GM21786 (cell line): ENCODE results near the gene ARHGEF19.
"Not testable (repeated sequence)": the region's sequence is repeated elsewhere in the genome, so short reads cannot be mapped to it uniquely, and the experiment has no call there.

Source experiments
- ATAC-seq: cut with Tn5 transposase; IDR thresholded peaks from one replicate; pipeline ENCODE4 v1.9.1; 2021; ENCODE audit not compliant: unreplicated experiment

Gene ARHGEF19

DNA sequence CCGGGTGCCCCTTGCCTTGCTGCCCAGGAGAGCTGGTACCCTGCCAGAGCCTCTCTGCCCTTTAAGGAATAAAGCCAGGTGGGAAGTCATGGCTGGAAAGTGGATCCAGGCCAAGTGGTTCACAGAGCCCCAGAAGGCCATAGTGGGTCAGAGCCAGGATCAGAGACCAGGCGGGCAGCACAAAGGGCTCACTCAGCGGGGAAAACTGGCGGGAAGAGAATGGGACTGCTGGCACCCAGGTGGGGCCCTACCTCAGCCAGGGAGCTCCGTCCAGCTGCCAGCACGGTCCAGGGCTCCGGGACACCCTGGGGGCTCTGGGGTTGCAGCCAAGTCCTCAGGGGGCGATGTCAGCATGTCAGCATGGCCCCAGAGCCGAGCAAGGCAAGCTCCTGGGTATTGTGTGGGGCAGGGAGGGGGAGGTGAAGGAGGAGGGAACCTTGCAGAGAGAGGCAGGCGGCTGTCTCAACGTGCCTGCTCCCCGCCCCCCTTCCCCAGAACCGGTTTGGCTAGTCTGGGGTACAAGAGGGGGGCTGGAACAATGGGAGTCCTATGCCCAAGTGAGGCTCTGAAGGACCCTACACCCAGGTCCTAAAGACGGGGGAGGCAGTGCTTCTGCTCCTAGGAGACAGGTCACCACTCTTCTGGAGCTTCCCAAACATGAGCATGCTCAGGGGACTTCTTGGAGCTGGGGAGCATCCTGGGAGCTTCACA lies at the start of gene ARHGEF19:
TSS of gene ARHGEF19 (minus strand) at position 402 of the 711 bp plus-strand sequence. CDS start 3,598 bp downstream, outside the sequence.
- no peak for ATAC-seq

DNA sequence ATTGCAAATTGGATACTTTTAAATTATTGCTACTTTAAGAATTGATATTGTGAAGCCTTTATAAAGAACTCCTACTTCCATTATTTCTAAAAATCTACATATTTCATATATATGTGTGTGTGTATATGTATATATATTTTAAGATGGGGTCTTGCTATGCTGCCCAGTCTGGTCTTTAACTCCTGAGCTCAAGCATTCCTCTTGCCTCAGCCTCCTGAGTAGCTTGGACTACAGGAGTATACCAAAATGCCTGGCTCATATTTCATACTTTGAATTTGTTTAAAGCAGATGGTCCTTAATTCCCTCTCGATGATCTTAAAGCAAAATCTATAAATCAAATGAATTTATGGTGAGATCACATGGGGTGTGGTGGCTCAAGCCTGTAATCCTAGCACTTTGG lies 49.6 kb upstream of the ARHGEF19 start:
- no peak for ATAC-seq

DNA sequence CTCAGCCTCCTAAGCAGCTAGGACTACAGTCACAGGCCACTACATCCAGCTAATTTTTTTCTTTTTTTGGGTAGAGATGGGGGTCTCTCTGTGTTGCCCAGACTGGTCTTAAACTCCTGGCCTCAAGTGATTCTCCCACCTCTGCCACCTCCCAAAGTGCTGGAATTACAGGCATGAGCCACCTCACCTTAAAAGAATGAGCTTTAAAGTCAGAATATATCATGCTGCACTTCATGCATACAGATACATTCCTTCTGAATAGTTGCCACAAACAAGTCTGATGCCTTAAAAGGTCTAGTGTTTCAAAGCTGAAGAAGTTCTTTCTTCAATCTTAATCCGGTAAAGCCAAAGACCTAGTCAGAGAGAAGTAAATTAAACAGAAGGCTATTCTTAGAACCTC lies 48.4 kb upstream of the ARHGEF19 start:
- no peak for ATAC-seq

DNA sequence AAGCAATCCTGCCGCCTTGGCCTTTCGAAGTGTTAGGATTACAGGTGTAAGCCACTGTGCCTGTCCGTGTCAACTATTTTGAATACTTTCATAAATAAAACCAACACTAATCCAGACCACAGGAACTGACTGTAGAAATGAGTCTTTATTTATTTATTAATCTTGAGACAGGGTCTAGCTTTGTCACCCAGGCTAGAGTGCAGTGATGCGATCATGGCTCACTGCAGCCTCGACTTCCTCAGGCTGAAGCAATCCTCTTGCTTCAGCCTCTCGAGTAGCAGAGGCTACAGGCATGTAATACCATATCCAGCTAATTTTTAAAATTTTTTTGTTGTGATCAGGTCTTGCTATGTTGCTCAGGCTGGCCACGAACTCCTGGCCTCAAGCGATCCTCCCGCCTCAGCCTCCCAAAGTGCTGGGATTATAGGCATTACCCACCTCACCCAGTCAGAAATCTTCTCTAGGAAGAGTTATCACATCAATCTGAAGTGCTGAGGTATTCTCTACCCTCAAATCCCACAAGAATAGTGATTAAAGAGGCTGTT lies 46.2 kb upstream of the ARHGEF19 start:
- ATAC-seq, result no peak

DNA sequence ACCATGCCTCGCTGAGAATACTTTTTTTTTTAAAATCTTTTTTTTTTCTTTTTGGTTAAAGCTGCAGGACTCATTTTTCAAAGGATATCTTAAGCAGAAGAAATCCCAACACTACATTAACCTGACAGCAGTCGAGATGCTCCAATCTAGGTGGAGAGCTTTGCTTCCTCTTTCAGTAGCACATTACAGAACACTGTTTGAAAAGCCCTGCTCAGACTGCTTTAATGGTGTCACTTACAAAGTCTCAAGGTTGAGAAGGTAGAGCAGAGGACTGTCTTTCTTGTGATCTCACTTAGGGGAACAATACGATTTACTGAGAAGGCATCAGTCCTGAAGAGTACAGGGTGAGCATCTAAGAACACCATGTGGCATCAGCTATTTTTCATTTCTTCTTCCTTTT lies 45.5 kb upstream of the ARHGEF19 start:
- no peak for ATAC-seq

DNA sequence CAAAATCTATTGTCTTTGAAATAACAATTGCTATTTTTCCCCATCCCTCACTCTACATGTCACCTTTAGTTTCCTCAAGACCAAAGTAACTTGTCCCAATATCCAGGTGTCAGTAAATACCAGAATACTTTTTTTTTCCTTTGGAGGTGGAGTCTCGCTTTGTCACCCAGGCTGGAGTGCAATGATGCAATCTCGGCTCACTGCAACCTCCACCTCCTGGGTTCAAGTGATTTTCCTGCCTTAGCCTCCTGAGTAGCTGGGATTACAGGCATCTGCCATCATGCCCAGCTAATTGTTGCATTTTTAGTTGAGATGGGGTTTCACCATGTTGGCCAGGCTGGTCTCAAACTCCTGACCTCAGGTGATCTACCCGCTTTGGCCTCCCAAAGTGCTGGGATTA lies 45.1 kb upstream of the ARHGEF19 start:
- ATAC-seq, result not testable (repeated sequence)

DNA sequence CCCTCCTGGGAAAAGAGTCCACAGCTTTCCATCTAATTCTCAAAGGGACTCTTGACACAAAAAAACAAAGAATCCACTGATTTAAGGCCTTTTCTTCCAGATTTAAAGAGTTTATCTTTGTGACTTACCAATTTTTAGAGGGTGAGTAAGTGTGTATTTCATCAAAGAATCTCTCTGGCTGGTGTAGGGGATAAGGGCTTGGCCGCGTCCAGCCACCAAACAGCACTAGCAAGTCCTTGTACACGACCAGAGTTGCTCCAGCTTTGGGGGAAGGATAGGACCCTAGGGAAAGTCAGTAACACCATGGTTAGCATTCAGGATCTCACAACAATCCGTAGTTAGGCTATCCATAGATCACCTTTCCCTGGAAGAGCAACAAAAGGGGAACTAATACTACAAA lies 44.0 kb upstream of the ARHGEF19 start:
- no peak for ATAC-seq

DNA sequence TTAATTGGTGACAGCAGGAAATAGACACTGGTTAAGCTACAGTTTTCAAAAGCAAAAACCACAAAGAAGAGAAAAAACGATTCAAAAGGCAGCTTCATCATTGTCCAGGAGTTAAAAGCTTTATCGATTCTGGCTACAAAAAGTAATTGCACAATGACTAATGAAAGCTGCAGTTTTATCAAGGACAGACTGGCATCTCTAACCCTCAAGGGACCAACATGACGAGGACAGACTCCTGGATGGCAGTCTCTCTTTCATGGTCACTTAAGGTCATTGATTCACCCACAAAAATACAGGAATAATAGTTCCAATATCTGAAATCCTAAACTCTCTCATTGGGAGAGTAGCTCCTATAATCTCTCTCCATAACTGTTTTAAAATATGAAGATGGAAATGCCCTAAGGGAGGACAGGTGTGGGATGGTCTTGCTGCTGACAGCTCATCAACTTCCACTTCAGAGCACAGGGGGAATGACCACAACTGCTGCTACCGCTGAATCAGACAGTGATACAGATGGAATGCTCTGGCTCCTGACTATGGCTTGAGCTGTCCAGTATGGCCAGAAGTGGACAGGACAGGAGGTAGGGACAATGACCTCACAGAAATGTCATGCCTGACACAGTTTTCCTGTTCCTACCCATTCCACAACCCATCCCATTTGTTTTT lies 41.9 kb upstream of the ARHGEF19 start:
- ATAC-seq, result no peak

DNA sequence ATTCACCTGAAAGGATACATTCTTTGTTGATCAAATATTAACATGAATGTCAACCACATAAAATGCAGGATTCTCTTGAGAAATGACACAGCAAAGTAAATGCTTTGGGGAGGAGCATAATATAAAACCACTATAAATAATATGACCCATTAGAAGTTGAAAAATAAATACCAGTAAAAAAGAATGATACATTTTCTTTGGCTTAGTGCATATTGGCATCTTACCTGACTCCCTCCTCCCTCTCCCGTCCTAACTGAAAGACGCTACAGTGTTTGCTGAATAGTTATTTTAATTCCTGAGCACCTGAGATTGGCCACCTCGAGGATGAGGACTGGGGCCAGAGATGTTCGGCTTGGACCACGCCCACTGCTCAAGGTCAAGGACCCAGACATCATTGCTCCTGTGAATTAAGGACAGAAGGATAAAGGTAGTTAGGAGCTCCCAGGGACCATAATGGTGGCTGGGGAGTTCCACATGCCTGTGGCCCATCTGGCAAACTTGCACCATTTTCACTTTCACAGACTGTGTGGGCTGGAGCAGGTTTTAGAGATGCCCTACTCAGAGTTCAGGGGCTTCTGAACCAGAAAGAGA lies 41.0 kb upstream of the ARHGEF19 start:
- ATAC-seq, result no peak

DNA sequence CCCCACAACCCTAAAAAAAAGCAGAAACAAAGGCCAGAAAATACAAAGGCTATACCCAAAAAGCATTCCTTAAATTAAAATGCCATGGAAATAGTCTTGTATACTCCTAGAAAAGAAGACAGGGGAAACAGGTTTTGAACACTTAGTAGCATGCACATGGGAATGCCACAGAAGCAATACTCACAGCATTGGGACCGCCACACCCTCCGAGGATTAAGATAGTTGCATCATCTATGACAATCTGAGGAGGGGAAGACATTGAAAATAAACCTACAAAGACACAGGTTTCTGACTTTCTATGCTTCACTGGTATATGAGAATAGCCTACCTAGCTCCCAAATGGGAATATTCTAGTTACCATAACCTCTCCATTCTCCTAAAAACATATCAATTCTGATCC lies 40.5 kb upstream of the ARHGEF19 start:
- no peak for ATAC-seq

DNA sequence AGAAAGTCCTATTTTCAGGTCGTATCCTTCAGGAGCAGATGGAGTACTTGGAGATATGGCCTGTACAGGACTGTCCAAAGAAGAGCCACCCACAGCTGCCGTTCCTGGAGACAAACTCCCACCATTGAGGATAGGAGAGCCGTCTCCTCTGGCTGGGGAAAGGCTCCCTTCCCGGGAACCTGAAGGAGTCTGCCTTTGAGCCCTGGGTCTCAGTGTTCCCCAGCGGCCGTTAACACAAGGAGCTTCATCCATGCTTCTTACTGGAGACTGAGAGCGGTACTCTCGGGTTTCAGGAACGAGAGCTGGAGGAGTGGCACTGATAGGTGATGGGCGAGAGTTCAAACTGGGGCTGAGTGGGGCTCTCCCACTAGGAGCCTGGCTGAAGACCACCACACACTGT lies 38.9 kb upstream of the ARHGEF19 start:
- ATAC-seq, result no peak

DNA sequence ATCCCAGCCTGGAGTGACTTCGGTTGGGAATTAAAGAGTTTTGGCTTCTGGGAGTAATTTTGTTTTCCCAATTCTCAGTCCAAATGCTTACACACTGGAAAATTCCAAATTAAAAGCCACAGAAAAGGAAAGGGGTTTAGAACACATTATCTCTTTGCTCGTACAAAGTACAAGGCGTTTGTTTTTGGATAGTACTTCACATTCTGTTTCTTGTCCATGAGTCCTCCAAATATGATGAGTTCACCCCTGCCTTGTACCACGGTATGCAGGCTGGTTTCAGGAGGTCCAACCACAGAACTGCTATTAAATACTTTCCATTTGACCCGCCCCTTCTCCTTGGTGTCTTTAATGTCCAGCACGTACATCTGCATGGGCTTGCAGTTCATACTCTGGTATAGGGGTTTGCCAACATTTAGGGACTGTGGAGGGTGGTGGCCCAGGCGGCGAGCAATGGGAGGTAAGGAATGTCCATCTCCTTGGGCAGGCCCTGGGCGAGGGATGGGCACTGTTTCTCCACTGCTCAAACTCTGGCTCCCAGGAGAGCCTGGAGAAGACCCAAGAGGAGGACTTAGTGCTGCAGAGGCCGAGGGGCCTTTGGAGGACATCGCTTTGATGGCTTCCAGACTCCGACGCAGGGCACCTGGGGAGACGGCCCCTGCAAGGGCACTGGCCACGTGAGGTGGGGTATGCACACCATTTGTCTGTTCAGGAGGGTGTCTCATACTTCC lies 38.2 kb upstream of the ARHGEF19 start:
- no peak for ATAC-seq

DNA sequence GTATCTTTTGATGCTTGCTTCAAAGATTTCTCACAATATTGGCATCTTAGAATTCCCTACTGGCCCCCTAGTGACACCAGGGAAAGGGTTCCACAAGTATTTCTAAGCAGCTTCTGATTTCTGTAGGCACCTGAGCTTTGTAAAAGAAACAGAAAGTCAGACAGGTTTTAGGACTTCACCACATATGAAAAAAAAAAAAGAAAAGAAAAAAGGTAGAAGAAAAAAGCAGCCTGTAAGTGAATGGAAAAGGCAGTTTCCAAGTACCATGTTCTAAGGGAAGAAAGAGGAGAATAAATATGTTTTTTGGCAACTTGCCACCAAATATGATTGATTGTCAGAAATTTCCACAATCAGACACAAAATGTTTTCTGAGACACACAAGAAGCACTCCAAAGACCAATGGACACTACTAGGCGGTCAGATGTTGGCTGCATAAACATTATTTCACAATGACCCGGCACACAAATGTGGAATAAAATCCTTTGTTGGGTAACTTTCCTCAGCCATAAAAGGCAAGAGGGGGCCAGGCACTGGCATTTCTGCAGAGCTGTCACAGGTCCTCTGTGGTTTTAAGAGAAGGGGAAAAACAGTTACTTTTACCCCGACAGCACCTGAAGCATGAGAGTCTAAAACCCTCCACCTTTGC lies 37.3 kb upstream of the ARHGEF19 start:
- ATAC-seq, result no peak

DNA sequence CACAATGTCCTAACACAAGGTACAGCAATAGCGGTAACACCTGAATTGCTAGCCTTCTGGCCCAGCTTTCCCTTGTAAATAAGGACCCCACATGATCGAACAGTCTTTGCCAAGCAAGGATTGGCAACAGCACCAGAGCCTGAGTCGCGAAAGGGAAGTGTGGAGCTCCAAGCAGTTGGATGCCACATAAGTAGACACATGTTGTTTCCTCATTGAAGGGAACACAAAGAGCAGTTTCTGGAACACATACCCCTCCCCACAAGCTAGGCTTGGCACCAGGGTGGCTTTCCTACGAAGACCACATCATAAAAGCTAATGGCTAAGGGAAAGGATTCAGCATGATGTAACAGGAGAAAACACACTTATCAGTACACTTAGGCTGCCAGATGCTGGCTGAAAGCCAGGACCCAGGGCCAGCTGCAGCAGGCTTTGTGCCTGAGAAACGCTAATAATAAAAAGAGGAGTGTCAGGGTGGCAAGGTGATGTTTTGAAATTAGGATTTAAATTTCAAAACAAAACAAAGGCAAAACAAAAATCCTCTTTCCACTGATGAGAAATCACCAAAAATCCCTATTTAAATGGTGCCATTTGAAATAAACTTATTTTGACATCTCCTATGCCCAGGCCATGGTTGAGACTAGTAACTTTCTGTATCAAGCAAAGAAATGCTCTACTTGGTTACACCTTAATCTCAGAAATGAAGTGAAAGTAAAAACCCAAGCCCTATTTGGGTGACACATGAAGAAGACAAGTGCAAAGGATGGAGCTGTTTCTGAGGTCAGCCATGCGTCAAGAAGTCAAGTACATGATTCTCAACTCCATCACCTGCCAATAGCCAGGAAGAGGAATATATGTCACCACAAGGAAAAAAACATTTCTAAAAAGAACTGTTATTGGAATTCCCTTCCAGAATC lies 36.4 kb upstream of the ARHGEF19 start:
- ATAC-seq, result peak; percentile 51

DNA sequence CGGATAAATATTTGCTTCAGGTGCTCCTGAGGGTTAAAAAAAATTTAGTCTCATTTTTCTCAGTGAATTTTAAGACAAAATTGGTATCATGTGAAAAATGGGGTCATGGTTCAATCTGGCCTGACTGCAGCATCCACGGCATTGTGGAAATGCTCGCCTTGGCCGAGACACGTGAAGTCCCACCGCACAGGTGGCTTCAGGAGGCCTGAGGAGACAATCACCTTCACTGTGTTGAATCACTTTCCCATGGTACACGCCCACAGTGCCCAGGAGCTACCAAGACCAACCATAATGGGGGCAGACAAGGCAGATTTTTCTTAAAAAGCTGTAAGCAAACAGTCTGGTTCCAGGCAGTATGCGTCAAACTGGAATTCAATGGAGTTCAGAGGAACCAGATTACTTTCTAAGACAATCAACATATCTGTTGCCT lies 35.6 kb upstream of the ARHGEF19 start:
- ATAC-seq, result no peak

DNA sequence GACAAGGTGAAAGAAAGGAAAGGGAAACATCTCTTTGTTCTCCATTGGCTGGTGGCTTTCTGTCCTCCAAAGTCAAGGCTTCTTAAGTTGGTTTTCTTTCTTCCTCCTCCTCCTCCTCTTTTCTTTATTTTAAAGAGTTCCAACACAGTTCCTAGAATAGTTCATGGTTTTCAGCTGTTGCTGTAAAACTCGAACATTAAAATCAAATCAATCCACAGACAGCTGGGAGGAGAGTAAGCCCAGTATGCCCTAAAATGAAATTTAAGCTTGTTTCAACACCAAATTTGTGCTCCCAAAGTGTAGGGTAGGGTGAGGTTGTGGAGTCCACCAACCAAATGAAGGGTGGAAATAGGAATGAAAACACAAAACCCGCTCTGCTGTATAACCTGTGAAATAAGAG lies 35.0 kb upstream of the ARHGEF19 start:
- ATAC-seq, result no peak

DNA sequence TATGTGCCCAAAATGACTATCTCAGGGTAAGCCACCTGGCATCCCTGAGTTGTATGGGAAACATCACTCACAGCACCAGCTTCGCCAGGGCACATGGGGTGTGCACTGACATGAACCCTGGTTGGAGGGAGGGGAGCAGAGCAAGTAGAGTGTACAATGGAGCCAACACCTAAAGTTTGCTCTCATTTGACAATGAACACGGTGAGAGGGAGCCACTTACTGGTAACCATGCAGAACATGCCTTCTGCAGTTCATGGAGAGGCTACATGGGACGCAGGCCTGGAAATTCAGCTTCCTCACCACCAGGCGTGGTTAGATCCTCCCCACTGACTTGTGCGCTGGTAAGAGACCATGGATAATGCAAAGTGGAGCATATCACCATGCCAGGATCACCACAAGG lies 34.5 kb upstream of the ARHGEF19 start:
- no peak for ATAC-seq

DNA sequence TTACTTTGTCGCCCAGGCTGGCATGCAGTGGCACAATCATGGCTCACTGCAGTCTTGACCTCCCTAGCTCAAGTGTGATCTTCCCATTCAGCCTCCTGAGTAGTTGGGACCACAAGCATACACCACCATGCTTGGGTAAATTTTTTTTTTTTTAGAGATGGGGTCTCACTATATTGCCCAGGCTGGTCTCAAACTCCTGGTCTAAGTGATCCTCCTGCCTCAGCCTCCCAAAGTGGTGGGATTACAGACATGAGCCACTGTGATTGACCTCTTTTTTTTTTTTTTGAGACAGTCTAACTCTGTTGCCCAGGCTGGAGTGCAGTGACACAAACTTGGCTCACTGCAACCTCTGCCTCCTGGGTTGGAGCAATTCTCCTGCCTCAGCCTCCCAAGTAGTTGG lies 33.8 kb upstream of the ARHGEF19 start:
- not testable (repeated sequence) for ATAC-seq

DNA sequence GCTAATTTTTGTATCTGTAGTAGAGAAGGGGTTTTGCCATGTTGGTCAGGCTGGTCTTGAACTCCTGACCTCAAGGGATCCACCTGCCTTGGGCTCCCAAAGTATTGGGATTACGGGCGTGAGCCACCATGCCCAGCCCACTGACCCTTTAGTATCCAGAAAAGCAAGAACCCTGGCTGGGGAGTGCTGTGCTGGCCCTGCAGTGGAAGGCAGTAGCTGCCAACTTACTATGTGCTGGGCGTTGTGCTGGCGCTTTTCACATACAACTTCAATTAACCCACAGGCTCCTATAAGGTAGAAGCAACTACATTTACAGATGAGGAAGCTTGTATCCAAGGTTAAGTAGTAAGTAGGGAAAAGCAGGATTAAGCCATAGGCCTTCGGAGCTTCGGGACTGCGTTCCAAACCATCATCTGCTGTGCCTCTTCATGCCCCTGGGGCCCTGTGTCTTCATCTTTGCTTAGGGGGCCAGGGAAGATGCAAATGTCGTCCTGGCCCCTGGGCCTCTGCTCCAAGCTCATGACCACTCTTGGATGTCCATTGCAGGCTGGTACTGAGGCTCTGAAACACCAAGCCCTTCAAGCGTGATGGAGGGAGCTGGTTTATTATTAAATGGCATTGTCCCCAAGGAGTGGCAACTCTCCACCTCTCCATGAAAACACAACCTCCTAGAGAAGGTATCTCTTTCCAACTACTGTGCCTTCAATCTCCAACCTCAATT lies 33.2 kb upstream of the ARHGEF19 start:
- no peak for ATAC-seq
